Testis (tissue), 2 donors: Measurements from ENCODE around the gene LHFPL3.

Experiments used
- CTCF ChIP-seq, 3 experiments: fragments of 450-650 bp in 2 of 3; fragments of 200-600 bp in 1 of 3; sonication (generic) in 1 of 3; IDR thresholded peaks; one replicate each; pipeline ENCODE4 v1.5.1; 2016 to 2019; ENCODE audit warnings: antibody characterized with exemption in 3 of 3, mild to moderate bottlenecking in 2 of 3, moderate library complexity in 1 of 3
- POLR2A ChIP-seq: fragments of 450-650 bp; IDR thresholded peaks from one replicate; pipeline ENCODE4 v1.6.1; 2017; ENCODE audit warnings: antibody characterized with exemption, mild to moderate bottlenecking, moderate library complexity

- TF ChIP-seq POLR2A, result no peak
- no peak for TF ChIP-seq CTCF (IDR thresholded peaks at IDR 0.05)
Measured at GRCh38 chr7:104775531-104775930, 447.1 kb downstream of the LHFPL3 start.
